Gastrocnemius medialis (tissue), 4 donors: Measurements from ENCODE around the gene DHRSX. TPM values are rescaled to one million over a fixed set of nuclear protein-coding genes. Genes with fewer than 3 reads are reported as not detected.

Experiments
- ATAC-seq, 2 donors: fragments of 150-250 bp; one replicate each; pipeline ENCODE4 v1.9.1; 2016
- DNase-seq, 2 donors: peaks; one replicate each; pipeline ENCODE4 v3.0.0-alpha.2; 2019
- H3K27ac ChIP-seq, 4 donors: fragments of 200-600 bp; sonication (generic); 1 replicate in 1 of 4; 2 replicates in 3 of 4; pipeline ENCODE4 v1.5.1; 2016 to 2018; ENCODE audit warnings: mild to moderate bottlenecking in 2 of 4, moderate library complexity in 1 of 4
- H3K27me3 ChIP-seq, 3 donors: fragments of 200-600 bp; sonication (generic) in 2 of 3; 1 replicate in 1 of 3; 2 replicates in 2 of 3; pipeline versions ENCODE4 v1.5.1 to v1.6.0; 2016 to 2019; ENCODE audit warnings: mild to moderate bottlenecking in 1 of 3, moderate library complexity in 1 of 3
- H3K36me3 ChIP-seq, 2 donors: fragments of 200-600 bp; sonication (generic) in 1 of 2; one replicate each; pipeline ENCODE4 v1.5.1; 2017 to 2018
- H3K4me1 ChIP-seq, 2 donors: fragments of 200-600 bp; sonication (generic) in 1 of 2; one replicate each; pipeline ENCODE4 v1.5.1; 2016 to 2017; ENCODE audit warnings: mild to moderate bottlenecking in 2 of 2
- H3K4me3 ChIP-seq, 4 donors: fragments of 200-600 bp; sonication (generic) in 3 of 4; 1 replicate in 1 of 4; 2 replicates in 3 of 4; pipeline ENCODE4 v1.5.1; 2016 to 2019; ENCODE audit warnings: mild to moderate bottlenecking in 2 of 4
- H3K9me3 ChIP-seq, 3 donors: fragments of 200-600 bp; sonication (generic) in 2 of 3; 1 replicate in 1 of 3; 2 replicates in 2 of 3; pipeline ENCODE4 v1.5.1; 2016 to 2019
- CTCF ChIP-seq, 5 experiments: fragments of 450-650 bp in 3 of 5; fragments of 200-600 bp in 2 of 5; sonication (generic) in 2 of 5; IDR thresholded peaks in 4 of 5; conservative IDR thresholded peaks in 1 of 5; 1 replicate in 4 of 5; 2 replicates in 1 of 5; pipeline ENCODE4 v1.5.1; 2016 to 2019; ENCODE audit warnings: antibody characterized with exemption in 5 of 5, mild to moderate bottlenecking in 3 of 5, moderate library complexity in 3 of 5
- POLR2A ChIP-seq, 2 donors: fragments of 450-650 bp; IDR thresholded peaks; one replicate each; pipeline ENCODE4 v1.6.1; 2017; ENCODE audit warnings: antibody characterized with exemption in 2 of 2, mild to moderate bottlenecking in 2 of 2, moderate library complexity in 2 of 2
- in situ Hi-C, 4 donors: fragments of 200-750 bp; cut with MboI; loops; one replicate each; pipeline versions ENCODE4 v1.15.0 to v1.8.0; 2017; ENCODE audit warnings: low sequenced_read_pairs in 4 of 4
- intact Hi-C: fragments of 100-400 bp; cut with DNase I; formaldehyde crosslinking; loops from one replicate; pipeline ENCODE4 v1.15.1; 2023; ENCODE audit warnings: low total_unique reads
- total RNA-seq, 4 donors: library from RNA; depleted of rRNA; stranded (reverse); fragments of >200 nt; gene quantifications; one replicate each; pipeline versions ENCODE4 v1.1.0 to v1.2.3, GENCODE V29; 2016

The DHRSX gene
- total RNA-seq, 4 donors from 2014 or later: 9.8 to 31.1 (median 13.6) TPM

DNA sequence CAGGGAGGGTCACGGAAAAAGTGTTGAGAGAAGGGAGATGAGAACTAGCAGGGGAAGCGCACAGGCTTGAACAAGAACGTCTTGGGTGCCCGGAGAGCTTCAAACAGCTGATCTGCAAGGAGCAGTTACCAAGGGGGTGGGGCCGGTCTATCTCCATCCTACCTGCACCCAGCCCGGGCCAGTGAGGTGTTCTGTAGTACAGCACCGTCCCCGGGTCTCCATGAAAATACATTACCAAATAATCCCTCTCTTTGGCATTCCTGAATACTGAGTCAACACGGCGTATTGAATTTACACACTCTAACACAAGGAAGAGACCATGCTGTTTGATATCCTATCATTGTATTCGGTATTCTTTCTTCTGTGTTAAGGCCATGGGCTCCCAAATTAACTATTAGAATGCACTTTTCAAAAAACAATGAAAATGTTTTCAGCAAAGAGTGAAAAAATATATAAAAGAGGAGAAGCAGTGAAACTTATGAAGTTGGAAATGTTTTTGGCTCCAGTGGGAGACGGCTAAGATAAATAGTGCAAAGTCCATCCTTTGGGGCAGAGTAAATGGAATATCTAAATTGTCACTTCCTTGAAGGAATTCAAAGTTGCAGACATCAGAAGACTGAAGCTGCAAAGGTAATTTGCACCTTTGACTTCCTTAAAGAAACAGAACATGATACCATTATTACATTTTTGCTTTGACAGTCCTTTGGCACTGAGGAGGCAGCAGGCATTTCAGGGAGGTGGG is 90.3 kb downstream of the DHRSX start:
- no peak for ATAC-seq
- H3K36me3 ChIP-seq: no peaks in the 10 kb centered on the region
- no peak for TF ChIP-seq POLR2A (IDR thresholded peaks at IDR 0.05)
- TF ChIP-seq CTCF (IDR thresholded peaks at IDR 0.05 in 4 of 5, conservative IDR thresholded peaks at IDR 0.05 in 1 of 5): no peak
- intact Hi-C loops (no loop called here), in situ Hi-C loops (no loop called here)
- H3K4me3 ChIP-seq: no peak overlapping the region
- DNase-seq: no peak
- H3K4me1 ChIP-seq: no peaks in the 10 kb centered on the region
- H3K27me3 ChIP-seq: no peaks in the 10 kb centered on the region
- peaks cover 0 to 2% (median 0%) of the 10 kb centered on the region in 3 donors for H3K9me3 ChIP-seq
- H3K27ac ChIP-seq: no peak overlapping the region

GRCh38 chrX:2409796-2410195 is 91.0 kb downstream of the DHRSX start:
- ATAC-seq: no peak

GRCh38 chrX:2408856-2409255 is 91.9 kb downstream of the DHRSX start:
- H3K27ac ChIP-seq: peak overlapping the region in 3 of 4 donors; percentile 57 to 88 (median 73)
- DNase-seq (no peak), ATAC-seq (no peak)
- in situ Hi-C loops: no loop called here
- no peaks in the 10 kb centered on the region for H3K27me3 ChIP-seq
- H3K9me3 ChIP-seq: peaks cover 0 to 2% (median 0%) of the 10 kb centered on the region in 3 donors
- TF ChIP-seq POLR2A (IDR thresholded peaks at IDR 0.05) (no peak), CTCF (IDR thresholded peaks at IDR 0.05 in 4 of 5, conservative IDR thresholded peaks at IDR 0.05 in 1 of 5) (no peak)
- no peak overlapping the region for H3K4me3 ChIP-seq
- H3K36me3 ChIP-seq: no peaks in the 10 kb centered on the region
- H3K4me1 ChIP-seq: peaks cover 0 to 10% of the 10 kb centered on the region in 2 donors
- intact Hi-C loops: no loop called here

More at GRCh38 chrX:2409796-2410195, 91.0 kb downstream of the DHRSX start:
- DNase-seq: no peak
- Histone ChIP-seq H3K9me3 (peaks cover 0 to 2% (median 0%) of the 10 kb centered on the region in 3 donors), H3K4me1 (peaks cover 0 to 3% of the 10 kb centered on the region in 2 donors), H3K36me3 (no peaks in the 10 kb centered on the region), H3K27me3 (no peaks in the 10 kb centered on the region), H3K4me3 (no peak overlapping the region), H3K27ac (no peak overlapping the region)
- intact Hi-C loops (no loop called here), in situ Hi-C loops (no loop called here)
- no peak for TF ChIP-seq CTCF (IDR thresholded peaks at IDR 0.05 in 4 of 5, conservative IDR thresholded peaks at IDR 0.05 in 1 of 5)
- TF ChIP-seq POLR2A (IDR thresholded peaks at IDR 0.05): no peak

DNA sequence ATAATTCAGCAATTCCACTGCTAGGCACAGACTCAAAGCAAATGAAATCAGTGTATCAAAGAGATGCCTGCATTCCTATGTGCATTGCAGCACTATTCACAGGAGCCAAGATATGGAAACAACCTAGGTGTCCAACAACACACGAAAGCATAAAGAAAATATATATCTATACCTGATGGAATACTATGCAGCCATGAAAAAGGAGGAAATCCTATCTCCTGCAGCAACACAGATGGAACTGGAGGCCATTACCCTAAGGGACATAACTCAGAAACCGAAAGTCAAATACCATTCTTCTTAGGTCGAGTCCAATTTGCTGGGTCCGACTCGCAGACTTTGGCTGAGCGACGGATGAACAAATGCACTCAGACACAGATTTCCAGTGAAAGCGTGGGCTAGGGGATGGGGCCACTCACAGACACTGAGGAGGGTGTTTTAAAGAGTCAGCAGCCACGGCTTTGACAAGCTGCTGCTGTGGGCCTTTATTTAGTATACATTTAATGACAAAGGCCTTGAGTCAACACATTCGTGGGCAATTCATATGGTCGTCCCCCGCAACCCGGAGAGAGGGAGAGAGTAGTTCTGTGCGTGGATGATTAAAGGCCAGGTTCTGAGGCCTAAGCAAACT is 93.8 kb downstream of the DHRSX start:
- H3K36me3 ChIP-seq: no peaks in the 10 kb centered on the region
- no peak for DNase-seq
- in situ Hi-C loops: no loop called here
- peaks cover 0 to 2% (median 0%) of the 10 kb centered on the region in 3 donors for H3K9me3 ChIP-seq
- intact Hi-C loops: no loop called here
- no peak overlapping the region for H3K4me3 ChIP-seq
- ATAC-seq: no peak
- TF ChIP-seq POLR2A (IDR thresholded peaks at IDR 0.05) (no peak), CTCF (IDR thresholded peaks at IDR 0.05 in 4 of 5, conservative IDR thresholded peaks at IDR 0.05 in 1 of 5) (no peak)
- H3K27me3 ChIP-seq: no peaks in the 10 kb centered on the region
- peak overlapping the region; percentile 52 to 88 (median 62) for H3K27ac ChIP-seq
- peaks cover 0 to 20% of the 10 kb centered on the region in 2 donors for H3K4me1 ChIP-seq
